Bronchial epithelial cell (primary cell): Measurements from ENCODE around the gene NAA35. TPM values are rescaled to one million over a fixed set of nuclear protein-coding genes. Genes with fewer than 3 reads are reported as not detected.

ENCODE experiments used
- DNase-seq: peaks from one replicate; pipeline ENCODE4 v3.0.0-alpha.2; 2010; ENCODE audit warnings: low read depth
- FAIRE-seq: peaks from 2 replicates; lab custom pipeline; 2011; peaks lifted over from hg19 to GRCh38; lab: Jason Lieb, UNC
- H3K27me3 ChIP-seq: 2 replicates; pipeline ENCODE4 v1.5.1; 2011; ENCODE audit warnings: low read length; ENCODE audit not compliant: control insufficient read depth, insufficient read depth
- H3K36me3 ChIP-seq: 2 replicates; pipeline ENCODE4 v1.5.1; 2011; ENCODE audit warnings: low read length; ENCODE audit not compliant: control insufficient read depth, insufficient read depth
- H3K4me3 ChIP-seq: 2 replicates; pipeline ENCODE4 v1.5.1; 2011; ENCODE audit warnings: mild to moderate bottlenecking, low read depth, low read length, control low read depth
- total RNA-seq: library from RNA; depleted of rRNA; stranded (reverse); fragments of >200 nt; gene quantifications from 2 replicates; pipeline ENCODE4 v1.2.1, GENCODE V29; 2014
- TF ChIP-seq, protein P1 (sequence below): IDR thresholded peaks from 2 replicates; pipeline ENCODE4 v1.5.1; 2011; ENCODE audit warnings: mild to moderate bottlenecking, moderate library complexity, low read length, control low read depth, inconsistent platforms; ENCODE audit not compliant: insufficient read depth, severe bottlenecking

Gene NAA35
- total RNA-seq: 26.0 and 26.3 TPM in 2 replicates

DNA sequence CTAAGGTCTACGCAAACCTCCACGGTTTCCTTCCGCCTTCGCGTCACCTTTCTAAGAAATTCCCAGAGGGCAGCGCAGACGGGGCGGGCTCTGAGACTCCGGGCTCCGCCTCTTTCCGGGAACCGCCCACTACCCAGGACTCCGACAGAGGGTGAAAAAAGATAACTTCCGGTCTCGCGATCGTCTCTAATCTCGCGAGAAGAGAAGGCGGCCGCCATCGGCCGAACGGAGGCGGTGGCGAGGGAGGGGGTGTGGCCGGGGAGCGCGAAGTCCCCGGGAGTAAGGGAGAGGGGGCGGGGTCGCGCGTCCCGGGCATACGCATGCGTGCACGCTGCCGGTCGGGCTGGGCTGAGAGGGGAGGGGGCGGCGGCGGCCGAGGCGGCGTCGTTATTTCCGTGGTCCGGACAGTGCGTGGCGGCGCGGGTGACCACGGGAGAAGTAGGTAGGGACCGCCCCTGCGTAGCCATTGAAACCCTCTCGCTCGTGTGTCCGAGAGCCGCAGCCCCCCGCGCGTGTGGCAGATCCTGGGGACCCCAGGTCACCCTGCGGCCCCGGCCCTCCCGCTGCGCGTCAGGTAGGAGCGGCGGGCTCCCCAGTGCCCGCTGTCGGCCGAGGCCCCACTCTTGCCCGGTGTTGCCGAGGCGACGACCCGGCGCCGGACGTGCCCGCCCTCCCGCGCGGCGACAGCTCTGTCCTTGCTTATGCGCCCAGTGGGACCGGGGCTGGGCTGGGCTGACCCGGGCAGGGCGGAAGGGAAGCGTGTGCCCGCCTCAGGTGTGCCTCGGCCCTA lies at the start of gene NAA35:
TSS of gene NAA35 (plus strand) at position 315 of the 790 bp plus-strand sequence. CDS start 1,014 bp downstream, outside the sequence.
- TF ChIP-seq, protein P1, sequence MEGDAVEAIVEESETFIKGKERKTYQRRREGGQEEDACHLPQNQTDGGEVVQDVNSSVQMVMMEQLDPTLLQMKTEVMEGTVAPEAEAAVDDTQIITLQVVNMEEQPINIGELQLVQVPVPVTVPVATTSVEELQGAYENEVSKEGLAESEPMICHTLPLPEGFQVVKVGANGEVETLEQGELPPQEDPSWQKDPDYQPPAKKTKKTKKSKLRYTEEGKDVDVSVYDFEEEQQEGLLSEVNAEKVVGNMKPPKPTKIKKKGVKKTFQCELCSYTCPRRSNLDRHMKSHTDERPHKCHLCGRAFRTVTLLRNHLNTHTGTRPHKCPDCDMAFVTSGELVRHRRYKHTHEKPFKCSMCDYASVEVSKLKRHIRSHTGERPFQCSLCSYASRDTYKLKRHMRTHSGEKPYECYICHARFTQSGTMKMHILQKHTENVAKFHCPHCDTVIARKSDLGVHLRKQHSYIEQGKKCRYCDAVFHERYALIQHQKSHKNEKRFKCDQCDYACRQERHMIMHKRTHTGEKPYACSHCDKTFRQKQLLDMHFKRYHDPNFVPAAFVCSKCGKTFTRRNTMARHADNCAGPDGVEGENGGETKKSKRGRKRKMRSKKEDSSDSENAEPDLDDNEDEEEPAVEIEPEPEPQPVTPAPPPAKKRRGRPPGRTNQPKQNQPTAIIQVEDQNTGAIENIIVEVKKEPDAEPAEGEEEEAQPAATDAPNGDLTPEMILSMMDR: no peak
- no peak for FAIRE-seq

DNA sequence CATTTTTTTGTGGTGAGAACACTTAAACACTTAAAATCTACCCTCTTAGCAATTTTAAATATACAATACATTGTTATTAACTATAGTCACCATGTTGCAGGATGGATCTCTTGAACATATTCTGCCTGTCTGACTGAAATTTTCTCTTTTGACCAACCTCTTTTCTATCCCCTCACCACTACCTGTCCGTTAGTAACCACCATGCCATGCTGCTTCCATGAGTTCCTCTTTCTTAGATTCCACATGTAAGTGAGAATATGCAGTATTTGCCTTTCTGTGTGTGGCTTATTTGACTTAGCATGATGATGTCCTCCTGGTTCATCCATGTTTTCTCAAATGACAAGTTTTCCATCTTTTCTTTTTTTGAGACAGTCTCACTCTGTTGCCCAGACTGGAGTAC lies 48.5 kb upstream of the NAA35 start:
- DNase-seq (no peak), FAIRE-seq (no peak)
- no peak overlapping the region for H3K4me3 ChIP-seq
- no peaks in the 10 kb centered on the region for H3K27me3 ChIP-seq
- no peaks in the 10 kb centered on the region for H3K36me3 ChIP-seq
- TF ChIP-seq, protein P1: no peak

More for the DNA sequence above, at the start of gene NAA35:
- peak within 1 kb of the TSS; percentile 97 for H3K4me3 ChIP-seq
- peaks cover 2% of the 10 kb centered on the region for H3K36me3 ChIP-seq
- H3K27me3 ChIP-seq: no peaks in the 10 kb centered on the region
- DNase-seq: peak; percentile 95

DNA sequence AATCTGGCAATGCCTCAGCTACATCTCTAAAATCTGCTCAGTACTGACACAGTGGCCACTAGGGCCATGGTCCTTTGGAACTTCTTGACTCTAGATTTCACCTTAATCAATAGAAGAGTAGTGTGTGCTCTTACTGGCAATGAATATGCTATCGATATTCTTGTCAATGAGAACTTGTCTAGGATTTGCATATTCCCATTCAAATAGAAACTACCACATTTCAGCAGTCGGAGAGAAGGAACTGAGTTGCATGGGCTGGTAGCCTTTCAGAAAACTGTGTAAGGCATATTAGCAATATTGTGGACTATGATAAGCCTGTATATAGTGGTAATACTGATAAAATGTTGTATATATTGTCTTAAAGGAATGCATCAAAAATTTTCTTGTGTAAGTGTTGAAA lies 45.3 kb upstream of the NAA35 start:
- DNase-seq (no peak), FAIRE-seq (no peak)
- H3K4me3 ChIP-seq: no peak overlapping the region
- no peaks in the 10 kb centered on the region for H3K27me3 ChIP-seq
- no peaks in the 10 kb centered on the region for H3K36me3 ChIP-seq
- TF ChIP-seq, protein P1: no peak

DNA sequence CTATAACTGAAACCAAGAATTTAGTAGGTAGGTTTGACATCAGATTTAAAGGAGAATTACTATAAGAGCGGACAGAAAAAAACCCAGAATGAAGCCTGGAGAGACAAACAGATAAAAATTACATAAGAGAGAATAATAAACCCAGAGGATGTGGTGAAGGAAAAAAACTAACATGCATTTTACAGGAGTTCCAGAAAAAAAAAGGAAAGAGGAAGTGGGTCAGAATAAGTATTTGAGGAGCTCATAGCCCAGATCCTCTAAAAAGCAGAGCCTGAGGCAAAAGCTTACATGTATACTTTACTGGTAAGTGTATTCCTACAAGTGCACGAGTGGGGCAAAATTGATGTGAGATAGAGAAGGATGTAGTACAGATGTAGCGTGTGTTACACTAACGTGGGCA lies 43.1 kb upstream of the NAA35 start:
- TF ChIP-seq, protein P1: no peak
- no peak overlapping the region for H3K4me3 ChIP-seq
- FAIRE-seq: no peak

DNA sequence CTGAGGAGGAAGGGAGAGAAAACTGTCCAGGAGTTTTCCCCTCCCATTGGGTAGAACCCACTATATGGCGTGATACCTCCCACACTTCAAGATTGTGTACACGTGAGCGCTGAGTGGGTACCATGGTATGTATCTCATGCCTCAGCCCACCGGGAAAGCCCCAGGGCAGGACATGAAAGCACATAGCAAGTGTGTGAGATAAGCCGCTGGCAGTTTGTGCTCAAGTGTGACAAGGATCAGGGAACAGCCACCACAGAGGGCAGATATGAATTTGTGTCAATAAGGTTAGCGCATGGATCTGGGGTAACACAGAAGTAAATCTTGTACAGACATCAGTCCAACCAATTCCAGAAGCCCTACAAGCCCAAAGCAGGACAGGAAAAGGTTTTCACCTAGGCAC lies 42.6 kb upstream of the NAA35 start:
- TF ChIP-seq, protein P1: no peak
- FAIRE-seq: peak; percentile 70
- H3K36me3 ChIP-seq: no peaks in the 10 kb centered on the region
- DNase-seq: peak; percentile 18
- H3K27me3 ChIP-seq: no peaks in the 10 kb centered on the region
- H3K4me3 ChIP-seq: no peak overlapping the region

More for the DNA sequence above, 43.1 kb upstream of the NAA35 start:
- no peaks in the 10 kb centered on the region for H3K36me3 ChIP-seq
- DNase-seq: no peak
- H3K27me3 ChIP-seq: no peaks in the 10 kb centered on the region

DNA sequence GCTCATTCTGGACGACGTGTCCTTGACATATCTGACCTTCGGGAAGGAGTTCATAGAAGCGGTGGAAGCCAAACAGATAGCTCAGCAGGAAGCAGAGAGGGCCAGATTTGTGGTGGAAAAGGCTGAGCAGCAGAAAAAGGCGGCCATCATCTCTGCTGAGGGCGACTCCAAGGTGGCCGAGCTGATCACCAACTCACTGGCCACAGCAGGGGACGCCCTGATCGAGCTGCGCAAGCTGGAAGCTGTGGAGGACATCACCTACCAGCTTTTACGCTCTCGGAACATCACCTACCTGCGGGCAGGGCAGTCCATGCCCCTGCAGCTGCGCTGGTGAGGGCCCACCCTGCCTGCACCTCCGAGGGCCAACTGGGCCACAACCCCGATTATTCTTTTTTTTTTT lies 41.6 kb upstream of the NAA35 start:
- Histone ChIP-seq H3K27me3 (no peaks in the 10 kb centered on the region), H3K4me3 (no peak overlapping the region), H3K36me3 (no peaks in the 10 kb centered on the region)
- TF ChIP-seq, protein P1: no peak
- FAIRE-seq (no peak), DNase-seq (no peak)
